ENCODE results near the gene DEFB115.
"Not testable (repeated sequence)": the region's sequence is repeated elsewhere in the genome, so short reads cannot be mapped to it uniquely, and the experiment has no call there.

DEFB115 gene

GRCh38 chr20:31257364-31257763 lies at the start of gene DEFB115:
Gene DEFB115 (plus strand): TSS chr20:31257664. CDS start chr20:31257664, 0 bp downstream.
- no peak for DNase-seq (ENCODE audit: low read depth in 3 of 3)

- no peak for DNase-seq (ENCODE audit: low read depth in 3 of 3)
These were observed 20.5 kb upstream of the DEFB115 start for GRCh38 chr20:31236953-31237352.

GRCh38 chr20:31237763-31238162 lies 19.7 kb upstream of the DEFB115 start:
- no peak for DNase-seq (ENCODE audit: low read depth in 3 of 3)

GRCh38 chr20:31239139-31239538 lies 18.3 kb upstream of the DEFB115 start:
- no peak for DNase-seq (ENCODE audit: low read depth in 3 of 3)

- DNase-seq (ENCODE audit: low read depth in 3 of 3), result no peak
These were observed 505 bp upstream of the DEFB115 start for GRCh38 chr20:31256959-31257358.

GRCh38 chr20:31260326-31260932 lies 3.0 kb downstream of the DEFB115 start:
- DNase-seq (ENCODE audit: low read depth in 3 of 3), result no peak

GRCh38 chr20:31274441-31274840 lies 17.0 kb downstream of the DEFB115 start:
- DNase-seq (ENCODE audit: low read depth in 3 of 3), result no peak

- DNase-seq (ENCODE audit: low read depth in 3 of 3), result no peak
These were observed 20.7 kb downstream of the DEFB115 start for GRCh38 chr20:31278178-31278577.

GRCh38 chr20:31284964-31285363 lies 27.5 kb downstream of the DEFB115 start:
- DNase-seq (ENCODE audit: low read depth in 3 of 3), result not testable (repeated sequence)

GRCh38 chr20:31308535-31309162 lies 51.2 kb downstream of the DEFB115 start, which contains the start of gene DEFB116:
Gene DEFB116 (minus strand): TSS chr20:31308585. CDS start chr20:31308585, 0 bp downstream.
- no peak for DNase-seq (ENCODE audit: low read depth in 3 of 3)
